ENCODE measurements around the gene TLR6. TPM values are rescaled to one million over a fixed set of nuclear protein-coding genes. Genes with fewer than 3 reads are reported as not detected.
A peak's percentile ranks its signal among the peaks of the same experiment; 100 is the strongest.

The TLR6 gene
- total RNA-seq, 1 experiment from 2014 or later, result 4.8 TPM

DNA sequence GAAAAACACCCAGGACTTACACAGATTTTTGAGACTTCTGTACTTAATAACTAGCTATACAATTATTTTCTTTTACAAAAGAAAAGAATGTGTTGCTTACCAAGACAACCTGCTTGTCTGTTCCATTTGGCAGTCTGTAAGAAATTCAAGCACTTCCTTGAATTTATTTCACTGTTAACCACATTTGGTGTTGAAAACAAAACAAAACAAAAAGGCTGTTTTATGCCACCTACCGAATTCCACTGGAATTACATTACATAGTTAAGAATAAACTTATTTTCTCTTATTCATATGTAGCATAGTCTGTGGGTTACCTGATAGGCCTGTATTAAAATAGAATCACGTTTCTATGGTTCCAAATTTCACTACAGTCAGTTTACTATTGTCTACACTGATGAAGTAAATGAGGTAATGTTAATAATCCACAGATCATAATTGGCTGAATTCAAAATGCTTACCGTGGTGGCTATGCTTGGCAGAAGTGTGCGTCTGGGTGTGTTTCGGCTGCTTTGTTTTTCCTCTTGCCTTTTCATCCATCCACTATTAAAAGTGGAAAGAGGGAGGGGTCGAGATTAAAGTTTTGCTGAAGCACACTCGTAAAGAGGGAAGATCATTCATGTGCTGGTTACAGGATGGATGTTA, 51.8 kb downstream of the TLR6 start, which contains the start of gene TLR1:
Gene TLR1, minus strand, starts transcription at position 138 of the 642 bp plus-strand sequence. CDS start 5,960 bp downstream, outside the sequence.
- H2AFZ ChIP-seq (ENCODE audit: low read depth, low read length, poor library complexity, severe bottlenecking), result peak within 1 kb of the TSS; percentile 75
- no peaks in the 10 kb centered on the region for H3K27me3 ChIP-seq (ENCODE audit: insufficient read depth, low read length)
- H3K4me3 ChIP-seq (replicated peaks in 1 of 2; ENCODE audit: low read depth in 1 of 2, low read length in 2 of 2), result no peak within 1 kb of the TSS
- ChIA-PET CTCF (interaction anchor here (1.1 to 2.0 kb wide), 4 partner anchors 16 to 56 kb away, joined by 3 to 5 read pairs (median 5); partner anchors contain the start of gene TLR10), RAD21 (ENCODE audit: low non-redundant PET in 1 of 2, low total read pairs in 2 of 2, uncharacterized antibody in 2 of 2, unreplicated experiment in 2 of 2) (no interaction called here), POLR2A (interaction anchor here (1.5 kb wide), 1 partner anchor 22 kb away, joined by 4 read pairs; the partner anchor contains the start of gene TLR10)
- H3K4me2 ChIP-seq (ENCODE audit: low read length), result no peak within 1 kb of the TSS; the same call in 1 of the 2 replicates
- intact Hi-C loops (cut with micrococcal nuclease), result no loop called here
- H3K27ac ChIP-seq (ENCODE audit: low read depth, low read length), result no peak within 1 kb of the TSS
- TF ChIP-seq, protein P1, sequence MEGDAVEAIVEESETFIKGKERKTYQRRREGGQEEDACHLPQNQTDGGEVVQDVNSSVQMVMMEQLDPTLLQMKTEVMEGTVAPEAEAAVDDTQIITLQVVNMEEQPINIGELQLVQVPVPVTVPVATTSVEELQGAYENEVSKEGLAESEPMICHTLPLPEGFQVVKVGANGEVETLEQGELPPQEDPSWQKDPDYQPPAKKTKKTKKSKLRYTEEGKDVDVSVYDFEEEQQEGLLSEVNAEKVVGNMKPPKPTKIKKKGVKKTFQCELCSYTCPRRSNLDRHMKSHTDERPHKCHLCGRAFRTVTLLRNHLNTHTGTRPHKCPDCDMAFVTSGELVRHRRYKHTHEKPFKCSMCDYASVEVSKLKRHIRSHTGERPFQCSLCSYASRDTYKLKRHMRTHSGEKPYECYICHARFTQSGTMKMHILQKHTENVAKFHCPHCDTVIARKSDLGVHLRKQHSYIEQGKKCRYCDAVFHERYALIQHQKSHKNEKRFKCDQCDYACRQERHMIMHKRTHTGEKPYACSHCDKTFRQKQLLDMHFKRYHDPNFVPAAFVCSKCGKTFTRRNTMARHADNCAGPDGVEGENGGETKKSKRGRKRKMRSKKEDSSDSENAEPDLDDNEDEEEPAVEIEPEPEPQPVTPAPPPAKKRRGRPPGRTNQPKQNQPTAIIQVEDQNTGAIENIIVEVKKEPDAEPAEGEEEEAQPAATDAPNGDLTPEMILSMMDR (IDR thresholded peaks at IDR 0.05 in 2 of 3, conservative IDR thresholded peaks at IDR 0.05 in 1 of 3; ENCODE audit: borderline replicate concordance in 1 of 3, insufficient read depth in 1 of 3, low read depth in 2 of 3, low read length in 2 of 3), result peak; percentile 23 to 57 (median 46); a peak in 5 of 6 replicates
- TF ChIP-seq RAD21 (IDR thresholded peaks at IDR 0.05; ENCODE audit: low read depth), result peak; percentile 40; the same call in 1 of the 2 replicates
- TF ChIP-seq TCF7L2 (IDR thresholded peaks at IDR 0.05; ENCODE audit: borderline replicate concordance, extremely low read depth, insufficient read depth, insufficient read length), result no peak
- TF ChIP-seq, protein P2, sequence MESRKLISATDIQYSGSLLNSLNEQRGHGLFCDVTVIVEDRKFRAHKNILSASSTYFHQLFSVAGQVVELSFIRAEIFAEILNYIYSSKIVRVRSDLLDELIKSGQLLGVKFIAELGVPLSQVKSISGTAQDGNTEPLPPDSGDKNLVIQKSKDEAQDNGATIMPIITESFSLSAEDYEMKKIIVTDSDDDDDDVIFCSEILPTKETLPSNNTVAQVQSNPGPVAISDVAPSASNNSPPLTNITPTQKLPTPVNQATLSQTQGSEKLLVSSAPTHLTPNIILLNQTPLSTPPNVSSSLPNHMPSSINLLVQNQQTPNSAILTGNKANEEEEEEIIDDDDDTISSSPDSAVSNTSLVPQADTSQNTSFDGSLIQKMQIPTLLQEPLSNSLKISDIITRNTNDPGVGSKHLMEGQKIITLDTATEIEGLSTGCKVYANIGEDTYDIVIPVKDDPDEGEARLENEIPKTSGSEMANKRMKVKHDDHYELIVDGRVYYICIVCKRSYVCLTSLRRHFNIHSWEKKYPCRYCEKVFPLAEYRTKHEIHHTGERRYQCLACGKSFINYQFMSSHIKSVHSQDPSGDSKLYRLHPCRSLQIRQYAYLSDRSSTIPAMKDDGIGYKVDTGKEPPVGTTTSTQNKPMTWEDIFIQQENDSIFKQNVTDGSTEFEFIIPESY (IDR thresholded peaks at IDR 0.05; ENCODE audit: extremely low read depth, insufficient replicate concordance, low read length), result no peak
- H3K9ac ChIP-seq (ENCODE audit: low read length), result no peak within 1 kb of the TSS
- no peaks in the 10 kb centered on the region for H3K9me3 ChIP-seq (ENCODE audit: control insufficient read depth in 1 of 2, insufficient read depth in 1 of 2, low read depth in 1 of 2, low read length in 2 of 2)
- BruUV-seq (replicated peaks), result no TSS peak
- peak; percentile 18 for DNase-seq (ENCODE audit: low read depth, low spot score)
- no peaks in the 10 kb centered on the region; a peak in 1 of 4 replicates for H3K4me1 ChIP-seq (ENCODE audit: control insufficient read depth in 1 of 2, insufficient read depth in 2 of 2, low read length in 2 of 2)
- ATAC-seq, result peak; percentile 69
- H3K9me2 ChIP-seq (ENCODE audit: insufficient read depth), result no peaks in the 10 kb centered on the region
- no peaks in the 10 kb centered on the region for H3K36me3 ChIP-seq (ENCODE audit: control insufficient read depth in 1 of 2, insufficient read depth in 2 of 2, low read length in 2 of 2)
- H3K79me2 ChIP-seq (ENCODE audit: insufficient read depth, low read length), result no peaks in the 10 kb centered on the region
- no peaks in the 10 kb centered on the region for H4K20me1 ChIP-seq (ENCODE audit: insufficient read depth)
